Measurements from ENCODE around the gene RAB4A.
"Not testable (repeated sequence)": the region's sequence is repeated elsewhere in the genome, so short reads cannot be mapped to it uniquely, and the experiment has no call there.

Gene RAB4A

GRCh38 chr1:229298887-229299503, 28.1 kb downstream of the RAB4A start:
- no peak for DNase-seq

GRCh38 chr1:229300099-229300757, 29.3 kb downstream of the RAB4A start:
- DNase-seq = no peak

- no peak for DNase-seq
These were observed 31.8 kb downstream of the RAB4A start for GRCh38 chr1:229302740-229303139.

- no peak for DNase-seq
These were observed 32.9 kb downstream of the RAB4A start for GRCh38 chr1:229303855-229304254.

- DNase-seq = no peak
These were observed 34.5 kb downstream of the RAB4A start for GRCh38 chr1:229305392-229305791.

GRCh38 chr1:229309074-229309473, 38.2 kb downstream of the RAB4A start:
- no peak for DNase-seq

- no peak for DNase-seq
These were observed 38.8 kb downstream of the RAB4A start for GRCh38 chr1:229309684-229310083.

- DNase-seq = no peak
These were observed 39.9 kb downstream of the RAB4A start for GRCh38 chr1:229310833-229311232.

GRCh38 chr1:229316166-229316565, 45.3 kb downstream of the RAB4A start:
- DNase-seq = no peak

GRCh38 chr1:229318056-229318455, 47.1 kb downstream of the RAB4A start:
- DNase-seq = no peak

- no peak for DNase-seq
These were observed 48.6 kb downstream of the RAB4A start for GRCh38 chr1:229319487-229319886.

- DNase-seq = no peak
These were observed 52.3 kb downstream of the RAB4A start for GRCh38 chr1:229323201-229323600.

GRCh38 chr1:229323885-229324553, 53.1 kb downstream of the RAB4A start:
- no peak for DNase-seq

GRCh38 chr1:229325401-229325800, 54.5 kb downstream of the RAB4A start:
- DNase-seq = no peak

GRCh38 chr1:229325853-229326487, 55.1 kb downstream of the RAB4A start:
- DNase-seq = no peak

- DNase-seq = no peak
These were observed 55.7 kb downstream of the RAB4A start for GRCh38 chr1:229326601-229327000.

GRCh38 chr1:229327765-229328164, 56.9 kb downstream of the RAB4A start:
- not testable (repeated sequence) for DNase-seq

- DNase-seq = no peak
These were observed 57.9 kb downstream of the RAB4A start for GRCh38 chr1:229328598-229329362.

GRCh38 chr1:229334269-229334668, 63.4 kb downstream of the RAB4A start:
- DNase-seq = no peak

GRCh38 chr1:229334716-229335115, 63.8 kb downstream of the RAB4A start:
- DNase-seq = no peak

- no peak for DNase-seq
These were observed 65.4 kb downstream of the RAB4A start for GRCh38 chr1:229336345-229336744.

GRCh38 chr1:229339086-229339485, 68.2 kb downstream of the RAB4A start:
- no peak for DNase-seq

GRCh38 chr1:229339520-229339919, 68.6 kb downstream of the RAB4A start:
- peak in 1 of 2 experiments; percentile 7 for DNase-seq

Data from AML-193 (cell line).